CD4-positive, alpha-beta T cell treated with Interferon gamma for 1 hour (primary cell): Measurements from ENCODE around the gene SS18.

Experiments used
- DNase-seq: peaks from one replicate; pipeline ENCODE4 v3.0.0-alpha.2; 2020

Gene SS18

GRCh38 chr18:26071020-26071419 is 19.4 kb downstream of the SS18 start:
- no peak for DNase-seq

- no peak for DNase-seq
Observed at GRCh38 chr18:26059357-26059756, 31.1 kb downstream of the SS18 start.

GRCh38 chr18:26057344-26057773 is 33.1 kb downstream of the SS18 start:
- DNase-seq: no peak

GRCh38 chr18:26056291-26056690 is 34.1 kb downstream of the SS18 start:
- no peak for DNase-seq

DNA sequence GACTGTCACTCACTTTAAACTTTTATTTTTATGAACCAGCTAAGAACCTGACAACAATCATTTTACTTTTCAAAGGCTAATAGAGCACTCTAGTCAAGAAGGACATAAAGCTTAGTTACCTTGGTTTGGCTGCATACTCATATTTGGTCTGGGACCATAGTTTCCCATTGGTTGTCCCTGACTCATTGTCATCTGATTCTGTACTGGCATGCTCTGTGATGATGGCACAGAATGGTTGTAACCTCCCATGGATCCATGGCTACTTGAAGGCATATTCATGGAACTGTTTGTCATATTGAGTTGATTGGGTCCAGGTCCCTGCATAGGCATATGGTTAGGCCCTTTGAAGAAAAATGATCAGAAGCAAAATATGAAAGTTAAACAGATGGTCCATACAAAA is 37.9 kb downstream of the SS18 start:
- DNase-seq: no peak

DNA sequence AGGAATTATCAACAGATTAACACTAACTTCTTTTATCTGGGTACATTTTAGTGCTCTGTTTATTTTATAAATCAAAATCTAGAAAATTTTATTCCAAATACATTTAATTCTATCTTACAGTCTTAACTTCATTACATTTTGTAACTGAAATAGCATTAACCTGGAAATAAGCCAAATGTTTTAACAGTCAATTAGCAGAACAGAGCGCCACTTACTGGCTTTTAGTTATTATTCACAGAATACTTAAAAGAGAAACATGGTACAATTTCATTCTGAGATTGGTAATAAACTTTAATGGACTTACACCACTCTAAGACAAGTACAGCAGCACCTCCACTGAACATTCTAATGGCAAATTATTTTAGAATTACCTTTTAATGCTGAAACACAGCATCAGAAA is 38.6 kb downstream of the SS18 start:
- DNase-seq: no peak

DNA sequence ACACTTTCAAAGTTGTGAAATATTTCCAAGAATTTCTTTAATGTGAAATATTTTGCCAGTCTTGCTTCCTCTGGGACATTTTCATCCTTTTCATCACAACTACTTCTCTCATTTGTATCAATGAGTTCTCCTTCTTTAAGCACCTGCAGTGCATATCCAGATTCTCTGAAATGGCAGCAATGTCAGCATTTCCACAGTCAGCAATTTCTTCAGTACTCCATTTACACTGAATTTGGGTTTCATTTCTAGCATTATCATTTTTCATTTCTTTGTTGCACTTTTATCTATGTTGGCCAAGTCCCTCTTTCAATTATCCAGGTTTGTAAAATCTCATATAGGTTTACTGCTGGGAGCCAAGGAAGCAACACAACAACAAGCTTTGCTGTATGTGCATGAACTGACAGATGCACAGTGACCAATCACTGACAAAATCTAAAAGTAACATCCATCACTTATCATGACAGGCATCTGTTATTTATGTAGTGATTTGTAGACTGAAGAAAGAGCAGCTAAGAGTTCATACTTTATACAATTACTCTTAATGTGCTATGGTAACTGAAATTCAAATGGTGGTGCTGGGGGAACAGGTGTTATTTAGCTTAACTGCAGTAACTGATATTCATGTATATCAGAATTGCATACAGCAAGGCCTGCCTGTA is 43.9 kb downstream of the SS18 start:
- no peak for DNase-seq

DNA sequence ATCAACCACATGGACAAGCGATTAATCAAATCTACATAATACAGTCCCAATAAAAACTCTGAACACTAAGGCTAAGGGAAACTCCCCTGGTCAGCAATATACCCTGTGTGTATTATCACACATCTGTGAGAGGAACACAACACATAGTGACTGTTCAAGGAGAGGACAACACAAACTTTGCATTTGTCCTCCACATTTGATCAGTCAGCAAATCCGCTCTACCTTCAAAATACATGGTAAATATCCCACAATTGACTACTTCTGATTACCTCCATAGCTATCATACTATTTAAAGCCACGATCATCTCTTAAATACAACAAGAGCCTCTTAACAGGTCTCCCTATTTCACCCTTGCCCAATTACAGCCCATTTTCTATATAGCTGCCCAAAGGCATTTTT is 45.6 kb downstream of the SS18 start:
- no peak for DNase-seq

DNA sequence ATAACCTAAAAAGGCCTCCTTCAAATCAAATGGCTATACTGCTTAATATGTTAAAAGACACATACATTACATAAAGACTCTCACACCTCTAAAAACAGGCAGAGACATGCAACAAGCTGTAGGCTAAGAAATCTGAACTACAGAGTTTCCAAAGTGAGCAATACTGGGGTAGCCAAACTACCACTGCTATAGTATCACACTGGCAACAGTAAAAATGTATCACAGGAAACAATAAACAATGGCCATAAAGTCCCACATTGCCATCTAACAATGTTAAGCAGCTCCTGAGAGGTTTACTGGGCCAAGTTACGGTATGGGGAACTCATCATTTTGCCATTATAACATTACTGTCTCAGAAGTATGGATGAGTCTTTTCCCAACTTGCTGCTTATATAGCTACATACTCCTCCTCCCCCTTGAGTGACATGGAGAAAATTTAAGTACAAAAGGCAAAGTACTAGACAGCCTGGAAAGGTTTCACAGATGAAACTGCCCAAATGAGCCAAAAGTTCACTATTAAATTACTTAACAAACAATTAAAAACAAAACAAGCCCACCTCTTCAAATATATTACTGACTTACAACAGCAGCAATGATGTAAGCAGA is 50.3 kb downstream of the SS18 start:
- DNase-seq: no peak

GRCh38 chr18:26039203-26039602 is 51.2 kb downstream of the SS18 start:
- DNase-seq: no peak

DNA sequence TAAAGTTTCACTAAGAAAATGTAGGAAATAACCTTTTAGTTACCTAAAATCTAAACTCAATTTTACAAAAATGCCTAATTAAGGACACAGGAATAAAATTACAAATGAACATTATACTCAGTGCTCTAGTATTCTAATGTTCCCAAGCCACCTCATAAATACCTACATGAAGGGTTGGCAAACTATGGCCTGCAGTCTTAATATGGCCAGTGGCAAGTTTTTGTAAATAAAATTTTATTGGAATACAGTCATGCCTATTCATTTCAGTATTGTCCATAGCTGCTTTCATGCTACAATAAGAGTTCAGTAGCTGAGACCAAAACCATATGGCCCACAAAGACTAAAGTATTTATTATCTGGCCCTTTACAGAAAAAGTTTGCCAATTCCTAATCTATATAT is 53.8 kb downstream of the SS18 start:
- DNase-seq: no peak

GRCh38 chr18:26034850-26035497 is 55.4 kb downstream of the SS18 start:
- no peak for DNase-seq

GRCh38 chr18:26022585-26022984 is 67.8 kb downstream of the SS18 start:
- no peak for DNase-seq

GRCh38 chr18:26021061-26021754 is 69.2 kb downstream of the SS18 start:
- DNase-seq: no peak

DNA sequence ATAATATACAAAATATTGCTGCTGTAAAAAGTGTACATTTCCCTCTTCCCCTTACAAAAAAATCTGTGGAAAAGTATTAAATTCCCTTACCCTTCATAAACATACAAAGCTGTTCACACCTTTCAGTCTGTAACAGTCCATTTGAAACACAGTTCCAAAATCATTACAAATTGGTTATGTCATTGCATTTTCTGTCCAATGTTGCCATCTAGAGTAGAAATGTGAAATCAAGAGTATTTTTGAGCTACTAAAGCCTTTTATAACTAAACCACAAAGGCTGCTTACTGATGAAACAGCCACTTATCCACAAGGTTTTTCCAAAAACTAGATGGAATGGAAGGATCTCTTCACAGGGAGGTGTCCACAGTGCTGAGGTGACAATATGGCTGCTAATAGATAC is 72.5 kb downstream of the SS18 start:
- DNase-seq: no peak

- no peak for DNase-seq
Observed at GRCh38 chr18:26014462-26014861, 76.0 kb downstream of the SS18 start.

- no peak for DNase-seq
Observed at GRCh38 chr18:26008619-26009018, 81.8 kb downstream of the SS18 start.

- no peak for DNase-seq
Observed at GRCh38 chr18:26008096-26008495, 82.3 kb downstream of the SS18 start.

DNA sequence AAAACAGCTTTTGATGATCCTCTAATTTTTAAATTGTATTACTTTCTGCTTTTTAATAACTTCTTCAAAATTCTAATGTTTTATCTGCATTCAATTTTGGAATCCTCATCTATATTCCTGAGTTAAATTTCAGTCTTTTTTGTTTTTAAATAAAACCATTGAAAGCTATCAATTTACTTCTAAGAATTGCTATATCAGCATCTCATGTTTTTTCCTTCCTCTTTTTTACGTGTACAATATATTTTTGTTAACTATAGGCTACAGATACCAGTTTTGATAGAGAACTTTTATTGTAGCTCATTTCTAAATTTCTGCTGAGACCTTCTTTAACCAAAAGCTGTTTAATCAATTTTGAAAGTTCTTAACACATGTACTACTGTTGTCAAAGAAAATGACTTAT is 84.5 kb downstream of the SS18 start:
- DNase-seq: no peak

DNA sequence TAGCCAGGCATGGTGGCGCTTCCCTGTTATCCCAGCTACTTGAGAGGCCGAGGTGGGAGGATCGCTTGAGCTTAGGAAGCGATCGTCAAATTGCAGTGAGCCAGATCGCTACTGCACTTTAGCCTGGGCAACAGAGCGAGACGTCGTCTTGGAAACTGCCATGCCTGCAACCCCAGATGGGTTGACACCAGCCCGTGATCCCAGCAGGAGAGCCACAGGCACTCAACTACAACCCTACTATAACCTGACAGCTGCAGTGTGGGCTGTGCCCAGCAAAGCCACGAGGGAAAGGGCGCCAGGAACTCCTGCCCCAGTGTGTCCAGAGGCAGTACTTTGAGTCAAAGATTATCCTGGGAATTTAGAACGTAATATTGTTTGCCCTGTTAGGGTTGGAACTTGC is 85.6 kb downstream of the SS18 start:
- DNase-seq: no peak

DNA sequence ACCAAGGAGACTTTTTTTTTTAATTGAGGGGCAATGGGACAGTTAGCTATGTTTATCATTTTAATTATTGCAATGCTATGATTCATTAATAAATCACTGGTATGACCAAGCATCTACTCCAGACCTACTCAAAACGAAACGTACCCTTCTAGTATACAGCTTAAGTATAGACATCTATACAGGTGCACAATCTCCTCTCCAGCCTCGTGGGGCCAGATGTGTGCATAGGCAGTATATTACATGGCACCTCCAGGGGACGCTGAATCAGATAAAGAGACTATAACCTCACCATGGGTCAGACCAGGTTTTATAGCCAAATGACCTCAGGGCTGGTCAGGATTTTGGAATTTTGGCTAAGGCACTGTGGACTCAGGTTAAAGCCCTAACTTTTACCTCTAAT is 86.6 kb downstream of the SS18 start:
- DNase-seq: no peak

DNA sequence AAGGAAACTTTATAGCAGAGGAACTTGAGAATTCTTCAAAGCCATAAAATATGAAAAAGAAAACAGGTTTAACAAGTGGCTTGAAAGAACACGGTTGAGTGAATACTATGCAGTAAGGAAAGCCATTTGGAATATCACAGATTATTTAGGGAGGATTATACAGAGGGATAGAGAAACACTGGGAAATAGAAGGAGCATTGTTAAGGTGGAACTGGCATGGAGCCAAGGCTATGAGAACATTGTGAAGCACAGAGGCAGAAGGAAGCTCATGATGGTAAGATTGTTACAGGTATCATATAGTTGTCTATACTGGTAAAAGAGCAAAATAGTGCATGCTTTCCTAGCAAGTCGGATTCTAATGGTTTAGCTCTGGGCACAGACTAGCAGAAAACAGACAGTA is 87.1 kb downstream of the SS18 start:
- no peak for DNase-seq

- DNase-seq: no peak
Observed at GRCh38 chr18:26002375-26002910, 88.0 kb downstream of the SS18 start.

- DNase-seq: no peak
Observed at GRCh38 chr18:25998461-25998860, 92.0 kb downstream of the SS18 start.
